Activated CD4-positive, alpha-beta T cell treated with anti-CD3 and anti-CD28 coated beads, Interleukin-2, amount 50 U/mL, for 48 hours (primary cell): ENCODE data around the gene FBXL16.

ENCODE experiments used
- DNase-seq, 2 experiments: peaks; one replicate each; pipeline ENCODE4 v3.0.0-alpha.2; 2020

Gene FBXL16

GRCh38 chr16:689175-689897, 16.3 kb downstream of the FBXL16 start:
- no peak for DNase-seq

DNA sequence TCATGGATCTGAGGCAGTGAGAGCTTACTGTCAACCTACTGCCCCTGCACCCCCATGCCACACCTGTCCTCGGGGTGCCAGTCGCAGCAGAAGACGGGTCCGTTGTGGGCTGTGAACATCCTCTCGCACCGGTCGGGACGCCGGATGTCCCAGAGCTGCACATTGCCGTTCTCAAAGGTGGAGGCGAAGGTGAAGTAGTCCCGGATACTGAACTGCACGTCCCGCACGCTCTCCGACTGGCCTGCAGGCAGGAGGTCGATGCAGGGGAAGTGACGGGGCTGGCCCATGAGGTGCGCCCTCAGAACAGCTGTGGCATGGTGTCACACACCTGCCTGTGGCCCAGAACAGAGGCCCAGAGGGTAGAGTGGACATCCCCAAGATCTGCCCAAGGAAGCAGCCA, 18.1 kb downstream of the FBXL16 start:
- no peak for DNase-seq

DNA sequence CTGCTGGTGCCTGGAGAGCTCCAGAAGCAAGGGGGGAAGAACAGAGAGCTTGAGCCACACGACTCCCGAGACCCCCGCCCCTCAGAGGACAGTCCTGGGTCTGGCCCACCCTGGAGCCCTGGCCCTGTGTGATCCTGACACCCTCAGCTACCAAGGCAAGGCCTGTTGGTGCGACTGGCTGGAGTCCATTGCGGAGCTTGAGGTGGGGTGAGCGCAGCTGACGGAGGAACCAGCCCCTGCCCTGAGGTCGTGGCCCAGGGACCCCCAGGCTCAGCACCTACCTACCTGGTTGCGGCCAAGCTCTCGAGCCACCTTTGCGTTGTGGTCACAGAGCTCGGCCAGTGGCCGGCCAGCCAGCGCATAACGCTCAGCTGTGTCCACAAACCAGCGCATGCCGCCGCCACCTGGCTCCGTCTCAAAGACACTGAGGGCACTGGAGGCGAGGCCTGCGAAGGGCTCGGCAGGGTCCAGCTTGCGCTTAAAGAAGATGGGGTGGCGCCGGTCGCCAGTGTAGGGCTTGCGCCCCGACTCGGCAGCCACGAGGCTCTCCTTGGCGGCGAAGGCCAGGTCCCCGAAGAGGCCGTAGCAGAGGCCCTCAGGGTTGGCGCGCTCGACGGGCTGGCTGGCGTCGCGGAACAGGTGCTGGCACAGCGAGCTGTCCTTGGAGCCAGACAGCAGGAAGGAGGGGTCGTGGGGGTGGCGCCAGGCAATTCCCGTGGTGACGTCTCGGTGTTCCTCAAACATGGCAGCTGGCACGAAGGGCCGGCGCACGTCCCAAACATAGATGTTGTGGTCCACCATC, 18.9 kb downstream of the FBXL16 start:
- no peak for DNase-seq

DNA sequence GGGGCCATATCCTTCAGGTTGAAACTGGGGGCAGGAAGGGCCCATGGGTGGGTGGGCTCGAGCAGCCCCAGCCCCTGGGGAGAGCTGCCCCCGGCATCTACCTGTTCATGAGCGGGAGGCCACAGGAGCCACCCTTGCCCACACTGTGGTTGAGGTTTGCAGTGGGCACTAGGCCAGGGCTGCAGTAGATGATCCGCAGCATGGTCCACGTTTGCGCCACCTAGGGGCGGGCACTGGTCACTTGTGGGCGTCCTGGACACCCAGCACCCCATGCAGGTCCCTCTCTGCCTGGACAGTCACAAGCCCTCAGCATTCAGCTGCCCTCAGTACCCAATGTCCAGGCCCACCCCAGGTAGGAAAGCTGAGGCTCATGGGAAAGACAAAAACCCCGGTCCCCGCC, 19.6 kb downstream of the FBXL16 start:
- no peak for DNase-seq

GRCh38 chr16:684961-685696, 20.5 kb downstream of the FBXL16 start:
- no peak for DNase-seq

GRCh38 chr16:684071-684794, 21.4 kb downstream of the FBXL16 start, which contains the start of gene JMJD8:
JMJD8 (minus strand) TSS chr16:684334; CDS start chr16:684319, 15 bp downstream.
- DNase-seq: peak; percentile 97 to 98

DNA sequence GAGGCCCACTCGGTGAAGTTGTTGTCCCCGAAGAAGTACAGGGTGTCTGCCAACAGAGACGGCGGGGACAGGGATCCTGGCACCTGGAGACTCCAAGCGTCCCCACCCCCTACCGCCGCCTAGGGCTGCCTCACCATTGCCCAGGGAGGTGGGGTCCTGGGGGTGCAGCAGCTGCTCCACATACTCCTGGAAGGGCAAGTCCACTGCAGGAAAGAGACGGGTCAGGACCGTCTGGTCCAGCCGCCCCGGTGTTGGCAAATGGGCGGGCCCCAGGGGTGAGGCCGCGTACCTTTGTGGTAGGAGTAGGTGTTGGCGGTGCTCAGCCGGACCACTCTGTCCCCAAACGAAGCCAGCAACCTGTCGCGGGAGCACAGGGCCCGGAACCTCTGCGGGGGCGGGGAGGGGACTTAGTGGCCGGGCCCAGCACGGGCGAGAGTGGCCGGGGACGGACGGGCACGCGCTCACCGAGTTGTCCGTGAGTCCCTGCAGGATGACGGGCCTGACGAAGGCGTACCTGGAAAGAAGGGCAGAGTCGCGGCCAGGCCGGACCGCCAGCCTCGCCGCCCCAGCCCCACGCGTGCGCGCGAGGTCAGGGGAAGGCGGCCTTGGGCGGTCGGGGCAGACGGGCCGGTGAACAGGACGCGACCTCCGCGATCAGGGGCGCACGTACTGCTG, 22.1 kb downstream of the FBXL16 start:
- DNase-seq: peak; percentile 32 to 35

DNA sequence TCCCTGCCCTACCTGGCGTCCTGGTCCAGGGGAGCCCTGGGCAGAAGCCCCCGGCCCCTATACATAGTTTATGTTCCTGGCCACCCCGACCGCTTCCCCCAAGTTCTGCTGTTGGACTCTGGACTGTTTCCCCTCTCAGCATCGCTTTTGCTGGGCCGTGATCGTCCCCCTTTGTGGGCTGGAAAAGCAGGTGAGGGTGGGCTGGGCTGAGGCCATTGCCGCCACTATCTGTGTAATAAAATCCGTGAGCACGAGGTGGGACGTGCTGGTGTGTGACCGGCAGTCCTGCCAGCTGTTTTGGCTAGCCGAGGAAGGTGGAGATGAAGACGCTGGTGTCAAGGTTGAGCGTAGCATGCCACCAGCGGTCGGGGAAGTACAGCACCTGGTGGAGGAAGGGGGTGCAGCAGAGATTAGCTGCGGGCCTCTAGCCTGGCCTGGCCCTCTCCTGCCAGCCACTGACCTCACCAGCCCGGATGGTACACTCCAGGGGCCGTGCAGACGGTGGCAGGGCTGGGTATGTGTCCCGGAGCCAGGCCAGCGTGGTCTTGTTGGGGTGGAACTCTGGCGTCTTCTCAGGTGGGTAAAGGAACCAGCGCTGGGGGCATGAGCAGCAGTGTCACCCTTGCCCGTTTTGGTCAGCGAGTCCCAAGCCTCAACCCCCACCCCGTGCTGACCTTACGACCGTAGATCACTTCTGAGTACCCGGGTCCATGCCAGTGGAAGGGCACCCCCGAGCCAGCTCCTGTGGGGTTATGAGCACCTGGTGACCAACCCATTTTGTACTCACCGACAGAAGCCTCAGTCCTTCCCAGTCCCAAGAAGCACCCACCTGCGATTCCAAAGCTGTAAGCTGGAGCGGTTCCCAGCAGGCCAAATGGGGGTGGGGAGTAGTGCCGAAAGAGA, 22.9 kb downstream of the FBXL16 start:
- no peak for DNase-seq

DNA sequence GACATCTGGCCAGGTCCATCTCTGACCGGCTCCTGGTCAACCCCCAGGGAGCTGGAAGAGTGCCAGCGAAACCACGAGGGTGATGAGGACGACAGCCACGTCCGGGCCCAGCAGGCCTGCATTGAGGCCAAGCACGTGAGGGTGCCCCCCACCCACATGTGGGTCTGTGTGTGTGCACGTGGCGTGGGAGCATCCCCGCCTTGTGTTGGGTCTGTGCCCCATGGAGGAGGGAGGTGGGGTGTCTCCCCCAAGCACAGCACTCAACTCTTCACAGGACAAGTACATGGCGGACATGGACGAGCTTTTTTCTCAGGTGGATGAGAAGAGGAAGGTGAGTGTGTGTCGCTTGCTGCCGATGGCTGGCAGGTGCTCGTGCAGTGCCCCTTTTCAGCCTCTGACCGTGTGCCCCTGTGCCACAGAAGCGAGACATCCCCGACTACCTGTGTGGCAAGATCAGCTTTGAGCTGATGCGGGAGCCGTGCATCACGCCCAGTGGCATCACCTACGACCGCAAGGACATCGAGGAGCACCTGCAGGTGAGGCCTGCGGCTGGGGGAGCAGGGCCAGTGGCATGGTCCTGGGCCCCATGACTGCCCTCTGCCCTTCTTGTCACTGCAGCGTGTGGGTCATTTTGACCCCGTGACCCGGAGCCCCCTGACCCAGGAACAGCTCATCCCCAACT, 23.7 kb downstream of the FBXL16 start:
- no peak for DNase-seq

- peak in 1 of 2 experiments; percentile 30 for DNase-seq
Measured at GRCh38 chr16:680967-681745, 24.4 kb downstream of the FBXL16 start.

- DNase-seq: no peak
Measured at GRCh38 chr16:680625-680945, 25.0 kb downstream of the FBXL16 start.

DNA sequence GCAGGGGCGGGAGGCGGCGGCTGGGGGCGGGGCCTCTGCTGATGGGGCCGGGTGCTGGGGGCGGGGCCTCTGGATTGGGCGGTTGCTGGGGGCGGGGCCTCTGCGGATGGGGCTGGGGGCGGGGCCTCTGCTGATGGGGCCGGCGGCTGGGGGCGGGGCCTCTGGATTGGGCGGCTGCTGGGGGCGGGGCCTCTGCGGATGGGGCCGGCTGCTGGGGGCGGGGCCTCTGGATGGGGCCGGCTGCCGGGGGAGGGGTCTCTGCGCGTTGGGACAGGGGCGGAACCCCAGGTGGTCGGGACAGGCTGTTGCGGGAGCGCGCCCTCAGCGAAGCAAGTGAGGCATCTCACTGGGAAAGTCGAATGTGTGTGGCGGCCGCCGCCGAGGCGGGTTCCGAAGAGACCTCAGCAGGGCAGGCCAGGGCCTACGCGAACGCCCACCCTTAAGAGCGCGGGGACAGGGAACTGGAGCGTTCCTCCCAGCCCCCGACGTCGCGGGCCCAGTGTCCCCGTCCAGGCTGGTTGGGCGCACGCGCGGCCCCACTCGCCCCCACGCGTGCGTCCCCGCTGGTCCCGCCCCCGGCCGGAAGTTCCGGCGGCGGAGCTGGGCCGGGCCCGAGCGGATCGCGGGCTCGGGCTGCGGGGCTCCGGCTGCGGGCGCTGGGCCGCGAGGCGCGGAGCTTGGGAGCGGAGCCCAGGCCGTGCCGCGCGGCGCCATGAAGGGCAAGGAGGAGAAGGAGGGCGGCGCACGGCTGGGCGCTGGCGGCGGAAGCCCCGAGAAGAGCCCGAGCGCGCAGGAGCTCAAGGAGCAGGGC, 25.6 kb downstream of the FBXL16 start, which contains the start of gene STUB1:
Gene STUB1, plus strand, starts transcription at position 597 of the 811 bp plus-strand sequence. Its CDS starts 116 bp downstream, at position 713.
- DNase-seq: peak; percentile 89 to 91

GRCh38 chr16:678858-679813, 26.5 kb downstream of the FBXL16 start:
- DNase-seq: peak; percentile 62 to 66

- no peak for DNase-seq
Measured at GRCh38 chr16:678209-678857, 27.3 kb downstream of the FBXL16 start.

DNA sequence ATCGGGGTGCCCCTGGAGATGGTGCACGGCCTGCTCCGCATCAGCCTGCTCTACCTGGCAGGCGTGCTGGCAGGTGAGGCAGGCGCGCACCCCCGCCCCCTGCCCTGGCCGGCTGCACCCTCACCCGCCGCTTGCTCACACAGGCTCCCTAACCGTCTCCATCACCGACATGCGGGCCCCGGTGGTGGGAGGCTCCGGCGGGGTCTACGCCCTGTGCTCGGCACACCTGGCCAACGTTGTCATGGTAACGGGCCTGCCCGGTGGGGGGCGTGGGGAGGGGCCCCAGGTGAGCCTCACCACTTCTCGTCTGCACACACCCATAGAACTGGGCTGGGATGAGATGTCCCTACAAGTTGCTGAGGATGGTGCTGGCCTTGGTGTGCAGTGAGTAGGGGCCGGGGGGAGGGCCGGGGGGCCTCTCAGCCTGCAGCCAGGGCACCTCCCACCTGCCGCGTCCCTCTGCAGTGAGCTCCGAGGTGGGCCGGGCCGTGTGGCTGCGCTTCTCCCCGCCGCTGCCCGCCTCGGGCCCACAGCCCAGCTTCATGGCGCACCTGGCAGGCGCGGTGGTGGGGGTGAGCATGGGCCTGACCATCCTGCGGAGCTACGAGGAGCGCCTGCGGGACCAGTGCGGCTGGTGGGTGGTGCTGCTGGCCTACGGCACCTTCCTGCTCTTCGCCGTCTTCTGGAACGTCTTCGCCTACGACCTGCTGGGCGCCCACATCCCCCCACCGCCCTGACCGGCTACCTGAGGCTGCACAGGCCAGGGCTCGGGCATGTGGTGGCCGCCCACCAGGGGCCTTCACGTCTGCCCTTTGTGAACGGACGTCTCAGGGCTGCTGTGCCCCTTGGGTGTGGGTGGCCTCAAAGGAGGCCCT, 28.0 kb downstream of the FBXL16 start:
- DNase-seq: no peak

DNA sequence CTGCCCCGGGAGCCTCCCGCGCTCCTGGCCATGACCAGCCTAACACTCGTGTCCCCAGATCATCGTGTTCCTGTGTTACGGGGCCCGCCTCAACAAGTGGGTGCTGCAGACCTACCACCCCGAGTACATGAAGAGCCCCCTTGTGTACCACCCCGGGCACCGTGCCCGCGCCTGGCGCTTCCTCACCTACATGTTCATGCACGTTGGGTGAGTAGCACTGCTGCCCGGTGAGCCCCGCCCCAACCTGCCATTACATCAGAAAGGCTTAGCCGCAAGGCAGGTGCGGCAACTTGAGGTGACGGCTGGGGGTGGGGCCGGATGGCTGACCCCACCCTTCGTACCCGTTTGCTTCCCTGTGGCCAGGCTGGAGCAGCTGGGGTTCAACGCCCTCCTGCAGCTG, 28.7 kb downstream of the FBXL16 start:
- no peak for DNase-seq
